ENCODE results near the gene TRIO. TPM values are rescaled to one million over a fixed set of nuclear protein-coding genes. Genes with fewer than 3 reads are reported as not detected.

The TRIO gene
- total RNA-seq, 4 donors from 2014 or later = 290 to 370 (median 346) TPM

DNA sequence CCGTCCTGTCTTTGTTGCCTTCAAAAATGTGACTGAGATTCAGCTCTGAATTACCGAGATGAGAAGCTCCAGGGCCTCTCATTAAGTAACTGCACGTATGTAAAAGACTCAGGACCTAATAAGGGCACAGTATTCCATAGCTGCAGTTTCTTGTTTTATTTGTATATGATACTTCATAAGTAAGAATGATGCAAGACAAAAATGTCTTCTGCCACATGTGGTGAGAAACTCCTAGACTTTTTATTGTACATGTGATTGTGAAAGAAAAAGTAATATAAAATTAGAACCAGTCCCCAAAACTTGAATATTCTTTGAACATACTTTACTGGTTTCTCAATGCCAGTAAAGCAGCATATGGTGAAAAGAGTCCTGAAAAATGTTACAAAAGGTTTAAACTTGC, 328.4 kb downstream of the TRIO start:
- peak overlapping the region in 1 of 4 donors; percentile 38 for H3K27ac ChIP-seq
- no peaks in the 10 kb centered on the region for H3K27me3 ChIP-seq
- WGBS, 2 donors = 85 to 87% methylated on average over 3 of the region's 3 CpGs
- no peak for DNase-seq (ENCODE audit: low spot score in 2 of 2)
- peaks cover 0 to 66% (median 8%) of the 10 kb centered on the region in 3 donors for H3K36me3 ChIP-seq
- H3K4me1 ChIP-seq = peaks cover 0 to 13% (median 0%) of the 10 kb centered on the region in 4 donors
- H3K9me3 ChIP-seq = no peaks in the 10 kb centered on the region
- H3K4me3 ChIP-seq = no peak overlapping the region
- no peak for TF ChIP-seq POLR2A (IDR thresholded peaks at IDR 0.05)

DNA sequence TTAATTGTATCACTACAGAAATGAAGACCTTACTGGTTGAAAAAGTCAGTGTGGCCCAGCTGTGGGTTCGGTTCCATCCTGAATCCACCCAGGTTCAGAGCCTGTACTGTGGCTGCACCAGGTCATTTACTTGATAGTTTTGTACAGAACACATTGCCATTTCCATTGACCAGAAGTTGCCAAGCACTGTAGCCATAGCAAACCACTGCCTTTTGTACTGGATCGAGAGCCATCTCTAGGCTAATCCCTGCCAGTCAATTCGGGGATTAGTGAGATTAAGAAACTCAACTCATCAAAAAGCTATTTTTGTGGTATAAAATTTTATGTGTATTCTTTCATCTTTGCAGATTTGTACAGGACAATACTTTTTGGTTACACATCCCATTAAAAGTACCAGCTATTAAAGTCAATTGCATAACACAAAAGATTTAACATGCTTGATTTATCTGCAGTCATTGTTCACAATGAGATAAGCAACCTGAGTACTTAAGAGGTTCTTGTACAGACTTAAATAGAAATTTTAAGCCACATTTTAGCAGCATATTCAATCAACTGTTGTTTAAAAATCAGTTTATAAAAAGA, 329.9 kb downstream of the TRIO start:
- DNase-seq (ENCODE audit: low spot score in 2 of 2) = no peak
- 84 to 85% methylated on average over 3 of the region's 3 CpGs for whole genome bisulfite sequencing, 2 donors
- Histone ChIP-seq H3K36me3 (peaks cover 0 to 69% (median 8%) of the 10 kb centered on the region in 3 donors), H3K27me3 (no peaks in the 10 kb centered on the region), H3K27ac (no peak overlapping the region), H3K4me1 (peaks cover 0 to 13% (median 0%) of the 10 kb centered on the region in 4 donors), H3K4me3 (no peak overlapping the region), H3K9me3 (no peaks in the 10 kb centered on the region)
- TF ChIP-seq POLR2A (IDR thresholded peaks at IDR 0.05) (no peak), EP300 (IDR thresholded peaks at IDR 0.05) (no peak)

DNA sequence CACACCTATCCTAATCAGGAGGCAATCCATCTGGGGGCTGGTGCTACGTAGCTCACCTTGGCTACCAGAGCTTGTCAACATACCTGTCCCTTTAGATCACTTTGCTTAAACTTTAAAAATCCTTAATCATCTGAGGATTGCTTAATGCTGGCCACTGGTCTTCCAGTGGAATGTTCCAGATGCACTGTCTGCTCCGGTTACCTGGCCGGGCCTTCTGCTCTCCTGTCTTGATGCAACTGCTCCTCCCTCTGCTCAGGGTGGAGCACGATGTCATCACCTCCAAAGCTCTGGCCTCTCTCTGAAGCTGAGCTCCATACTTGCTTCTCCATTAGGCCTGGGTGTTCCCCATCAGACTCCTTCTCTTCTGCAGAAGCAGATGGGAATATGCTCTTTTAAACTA, 331.9 kb downstream of the TRIO start:
- TF ChIP-seq POLR2A (IDR thresholded peaks at IDR 0.05) = no peak
- no peak for TF ChIP-seq EP300 (IDR thresholded peaks at IDR 0.05)
- TF ChIP-seq, protein P1, sequence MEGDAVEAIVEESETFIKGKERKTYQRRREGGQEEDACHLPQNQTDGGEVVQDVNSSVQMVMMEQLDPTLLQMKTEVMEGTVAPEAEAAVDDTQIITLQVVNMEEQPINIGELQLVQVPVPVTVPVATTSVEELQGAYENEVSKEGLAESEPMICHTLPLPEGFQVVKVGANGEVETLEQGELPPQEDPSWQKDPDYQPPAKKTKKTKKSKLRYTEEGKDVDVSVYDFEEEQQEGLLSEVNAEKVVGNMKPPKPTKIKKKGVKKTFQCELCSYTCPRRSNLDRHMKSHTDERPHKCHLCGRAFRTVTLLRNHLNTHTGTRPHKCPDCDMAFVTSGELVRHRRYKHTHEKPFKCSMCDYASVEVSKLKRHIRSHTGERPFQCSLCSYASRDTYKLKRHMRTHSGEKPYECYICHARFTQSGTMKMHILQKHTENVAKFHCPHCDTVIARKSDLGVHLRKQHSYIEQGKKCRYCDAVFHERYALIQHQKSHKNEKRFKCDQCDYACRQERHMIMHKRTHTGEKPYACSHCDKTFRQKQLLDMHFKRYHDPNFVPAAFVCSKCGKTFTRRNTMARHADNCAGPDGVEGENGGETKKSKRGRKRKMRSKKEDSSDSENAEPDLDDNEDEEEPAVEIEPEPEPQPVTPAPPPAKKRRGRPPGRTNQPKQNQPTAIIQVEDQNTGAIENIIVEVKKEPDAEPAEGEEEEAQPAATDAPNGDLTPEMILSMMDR (IDR thresholded peaks at IDR 0.05) = no peak
- Histone ChIP-seq H3K4me3 (no peak overlapping the region), H3K9me3 (no peaks in the 10 kb centered on the region), H3K4me1 (peaks cover 0 to 3% (median 0%) of the 10 kb centered on the region in 4 donors), H3K27me3 (no peaks in the 10 kb centered on the region), H3K36me3 (peaks cover 0 to 75% (median 8%) of the 10 kb centered on the region in 3 donors), H3K27ac (no peak overlapping the region)
- DNase-seq (ENCODE audit: low spot score in 2 of 2) = no peak
- WGBS, 2 donors = 91 to 93% methylated on average over 4 of the region's 4 CpGs

DNA sequence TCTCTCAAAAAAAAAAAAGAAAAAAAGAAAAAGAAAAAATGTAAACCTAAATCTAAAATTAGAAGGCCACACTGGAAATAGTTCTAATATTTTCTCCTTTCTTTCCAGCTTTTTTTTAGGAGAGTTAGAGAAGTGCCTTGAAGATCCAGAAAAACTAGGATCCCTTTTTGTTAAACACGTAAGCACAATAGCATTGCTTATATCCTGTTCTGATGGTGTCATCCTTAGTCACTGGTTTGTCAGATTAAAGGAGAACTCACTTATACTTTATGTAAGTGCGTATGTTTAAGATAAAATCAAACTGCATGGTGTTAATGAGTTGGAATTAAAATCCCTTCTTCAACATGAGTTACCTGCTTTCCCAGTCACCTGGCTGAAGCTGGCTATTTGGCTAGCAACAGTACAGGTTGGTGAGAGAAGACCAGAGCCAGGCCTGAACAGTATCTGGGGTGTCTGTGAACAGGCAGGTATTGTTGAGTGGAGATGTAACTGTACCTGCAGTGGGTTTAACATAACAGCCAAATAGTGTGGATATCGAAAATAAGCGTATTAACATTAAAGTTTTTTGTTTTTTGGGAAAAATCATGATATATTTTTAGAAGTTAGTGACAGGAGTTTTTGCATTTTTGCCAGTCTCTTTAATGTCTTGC, 333.8 kb downstream of the TRIO start:
- H3K9me3 ChIP-seq = no peaks in the 10 kb centered on the region
- H3K4me1 ChIP-seq = no peaks in the 10 kb centered on the region
- TF ChIP-seq, protein P1 (IDR thresholded peaks at IDR 0.05) = no peak
- TF ChIP-seq EP300 (IDR thresholded peaks at IDR 0.05) = no peak
- no peak for TF ChIP-seq POLR2A (IDR thresholded peaks at IDR 0.05)
- no peak overlapping the region for H3K27ac ChIP-seq
- WGBS, 2 donors = 90 to 94% methylated on average over 4 of the region's 4 CpGs
- peaks cover 0 to 82% (median 18%) of the 10 kb centered on the region in 3 donors for H3K36me3 ChIP-seq
- no peak overlapping the region for H3K4me3 ChIP-seq
- DNase-seq (ENCODE audit: low spot score in 2 of 2) = no peak
- no peaks in the 10 kb centered on the region for H3K27me3 ChIP-seq

DNA sequence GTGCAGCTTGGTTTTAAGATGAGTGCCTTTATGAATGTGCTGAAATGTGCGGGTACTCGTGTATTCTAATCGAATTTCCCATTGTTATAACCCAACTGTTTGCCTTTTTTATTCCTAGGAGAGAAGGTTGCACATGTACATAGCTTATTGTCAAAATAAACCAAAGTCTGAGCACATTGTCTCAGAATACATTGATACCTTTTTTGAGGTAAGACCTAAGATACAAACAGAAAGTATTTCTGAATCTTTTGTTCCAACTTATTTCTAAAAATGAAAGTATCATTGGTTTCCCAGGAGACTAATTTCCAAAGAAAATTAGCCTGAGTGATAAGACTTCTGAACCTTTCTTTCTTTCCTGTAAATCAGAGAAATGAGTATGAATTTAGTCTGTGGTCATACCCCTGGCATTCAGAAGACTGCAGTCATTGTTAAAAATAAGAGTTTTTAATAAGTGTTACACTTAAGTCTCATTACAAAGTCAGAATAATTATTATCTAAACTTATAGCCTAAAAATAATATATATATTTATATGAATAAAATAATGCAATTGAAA, 336.1 kb downstream of the TRIO start:
- Histone ChIP-seq H3K4me3 (no peak overlapping the region), H3K4me1 (no peaks in the 10 kb centered on the region), H3K36me3 (peaks cover 0 to 84% (median 24%) of the 10 kb centered on the region in 3 donors), H3K27ac (no peak overlapping the region), H3K9me3 (no peaks in the 10 kb centered on the region), H3K27me3 (no peaks in the 10 kb centered on the region)
- TF ChIP-seq EP300 (IDR thresholded peaks at IDR 0.05) = no peak
- TF ChIP-seq, protein P1 (IDR thresholded peaks at IDR 0.05) = no peak
- no peak for TF ChIP-seq POLR2A (IDR thresholded peaks at IDR 0.05)
- DNase-seq (ENCODE audit: low spot score in 2 of 2) = no peak
- 82 to 85% methylated on average over 3 of the region's 3 CpGs for WGBS, 2 donors

DNA sequence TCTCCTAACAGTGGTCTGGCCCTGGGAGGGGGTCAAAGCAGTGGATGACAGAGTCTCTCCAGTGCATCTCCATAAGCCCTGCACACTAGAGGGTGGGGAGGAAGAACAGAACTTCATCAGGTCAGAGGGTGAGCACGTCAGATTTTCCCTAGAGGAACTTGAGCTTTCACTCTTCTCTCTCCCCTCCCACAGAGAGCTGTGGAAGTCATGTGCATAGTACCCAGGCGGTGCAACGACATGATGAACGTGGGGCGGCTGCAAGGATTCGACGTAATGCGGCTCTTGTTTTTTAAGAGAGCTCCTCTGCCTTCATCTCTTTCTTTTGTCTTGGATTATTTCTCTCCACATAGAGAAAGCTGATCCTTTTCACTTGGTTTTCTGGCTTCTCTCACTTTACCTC, 338.2 kb downstream of the TRIO start:
- H3K4me1 ChIP-seq = no peaks in the 10 kb centered on the region
- no peaks in the 10 kb centered on the region for H3K9me3 ChIP-seq
- TF ChIP-seq, protein P1 (IDR thresholded peaks at IDR 0.05) = no peak
- TF ChIP-seq EP300 (IDR thresholded peaks at IDR 0.05) (no peak), POLR2A (IDR thresholded peaks at IDR 0.05) (no peak)
- WGBS, 2 donors = 84 to 91% methylated on average over 8 of the region's 8 CpGs
- DNase-seq (ENCODE audit: low spot score in 2 of 2) = no peak
- H3K27ac ChIP-seq = no peak overlapping the region
- H3K4me3 ChIP-seq = no peak overlapping the region
- H3K36me3 ChIP-seq = peaks cover 0 to 84% (median 20%) of the 10 kb centered on the region in 3 donors
- H3K27me3 ChIP-seq = no peaks in the 10 kb centered on the region
